Right forelimb (tissue), 1 donor: ENCODE measurements around the gene SH3BP1.
"Not testable (repeated sequence)": the region's sequence is repeated elsewhere in the genome, so short reads cannot be mapped to it uniquely, and the experiment has no call there.

ENCODE experiments used
- DNase-seq: peaks from one replicate; pipeline ENCODE4 v3.0.0-alpha.2; 2018

The SH3BP1 gene, protein sequence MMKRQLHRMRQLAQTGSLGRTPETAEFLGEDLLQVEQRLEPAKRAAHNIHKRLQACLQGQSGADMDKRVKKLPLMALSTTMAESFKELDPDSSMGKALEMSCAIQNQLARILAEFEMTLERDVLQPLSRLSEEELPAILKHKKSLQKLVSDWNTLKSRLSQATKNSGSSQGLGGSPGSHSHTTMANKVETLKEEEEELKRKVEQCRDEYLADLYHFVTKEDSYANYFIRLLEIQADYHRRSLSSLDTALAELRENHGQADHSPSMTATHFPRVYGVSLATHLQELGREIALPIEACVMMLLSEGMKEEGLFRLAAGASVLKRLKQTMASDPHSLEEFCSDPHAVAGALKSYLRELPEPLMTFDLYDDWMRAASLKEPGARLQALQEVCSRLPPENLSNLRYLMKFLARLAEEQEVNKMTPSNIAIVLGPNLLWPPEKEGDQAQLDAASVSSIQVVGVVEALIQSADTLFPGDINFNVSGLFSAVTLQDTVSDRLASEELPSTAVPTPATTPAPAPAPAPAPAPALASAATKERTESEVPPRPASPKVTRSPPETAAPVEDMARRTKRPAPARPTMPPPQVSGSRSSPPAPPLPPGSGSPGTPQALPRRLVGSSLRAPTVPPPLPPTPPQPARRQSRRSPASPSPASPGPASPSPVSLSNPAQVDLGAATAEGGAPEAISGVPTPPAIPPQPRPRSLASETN

GRCh38 chr22:37639070-37639760 lies at the start of gene SH3BP1:
Gene SH3BP1, plus strand, starts transcription at chr22:37639669. Its CDS starts 119 bp downstream, at chr22:37639788.
- peak; percentile 69 for DNase-seq

DNA sequence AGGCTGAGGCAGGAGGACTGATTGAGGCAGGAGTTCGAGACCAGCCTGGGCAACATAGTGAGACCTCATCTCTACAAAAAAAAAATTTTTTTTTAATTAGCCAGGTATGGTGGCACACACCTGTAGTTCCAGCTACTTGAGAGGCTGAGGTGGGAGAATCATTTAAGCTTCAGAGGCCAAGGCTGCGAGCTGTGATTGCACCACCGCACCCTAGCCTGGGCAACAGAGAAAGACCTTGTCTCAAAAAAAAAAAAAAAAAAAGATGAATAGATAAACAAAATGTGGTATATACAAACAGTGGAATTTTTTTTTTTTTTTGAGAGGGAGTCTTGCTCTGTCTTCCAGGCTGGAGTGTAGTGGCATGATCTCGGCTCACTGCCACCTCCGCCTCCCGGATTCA lies 48.4 kb upstream of the SH3BP1 start:
- DNase-seq, result not testable (repeated sequence)

GRCh38 chr22:37591823-37592404 lies 47.6 kb upstream of the SH3BP1 start:
- DNase-seq, result no peak

- no peak for DNase-seq
Observed at GRCh38 chr22:37594237-37594636, 45.2 kb upstream of the SH3BP1 start.

- no peak for DNase-seq
Observed at GRCh38 chr22:37599153-37599552, 40.3 kb upstream of the SH3BP1 start.

DNA sequence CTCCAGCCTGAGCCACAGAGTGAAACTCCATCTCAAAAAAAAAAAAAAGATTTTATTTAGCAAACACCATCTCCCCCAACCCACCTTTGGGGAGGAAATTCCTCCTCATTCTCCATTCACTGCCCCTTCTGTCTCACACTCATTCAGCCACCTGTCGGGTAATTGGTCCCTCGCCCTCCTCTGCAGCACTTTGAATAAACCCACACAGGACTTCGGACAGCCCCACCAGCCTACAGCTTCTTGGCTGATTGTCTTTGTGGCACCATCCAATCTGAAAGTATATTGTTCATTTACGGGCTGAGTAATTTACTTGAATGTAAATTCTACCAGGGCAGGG lies 38.3 kb upstream of the SH3BP1 start:
- no peak for DNase-seq

DNA sequence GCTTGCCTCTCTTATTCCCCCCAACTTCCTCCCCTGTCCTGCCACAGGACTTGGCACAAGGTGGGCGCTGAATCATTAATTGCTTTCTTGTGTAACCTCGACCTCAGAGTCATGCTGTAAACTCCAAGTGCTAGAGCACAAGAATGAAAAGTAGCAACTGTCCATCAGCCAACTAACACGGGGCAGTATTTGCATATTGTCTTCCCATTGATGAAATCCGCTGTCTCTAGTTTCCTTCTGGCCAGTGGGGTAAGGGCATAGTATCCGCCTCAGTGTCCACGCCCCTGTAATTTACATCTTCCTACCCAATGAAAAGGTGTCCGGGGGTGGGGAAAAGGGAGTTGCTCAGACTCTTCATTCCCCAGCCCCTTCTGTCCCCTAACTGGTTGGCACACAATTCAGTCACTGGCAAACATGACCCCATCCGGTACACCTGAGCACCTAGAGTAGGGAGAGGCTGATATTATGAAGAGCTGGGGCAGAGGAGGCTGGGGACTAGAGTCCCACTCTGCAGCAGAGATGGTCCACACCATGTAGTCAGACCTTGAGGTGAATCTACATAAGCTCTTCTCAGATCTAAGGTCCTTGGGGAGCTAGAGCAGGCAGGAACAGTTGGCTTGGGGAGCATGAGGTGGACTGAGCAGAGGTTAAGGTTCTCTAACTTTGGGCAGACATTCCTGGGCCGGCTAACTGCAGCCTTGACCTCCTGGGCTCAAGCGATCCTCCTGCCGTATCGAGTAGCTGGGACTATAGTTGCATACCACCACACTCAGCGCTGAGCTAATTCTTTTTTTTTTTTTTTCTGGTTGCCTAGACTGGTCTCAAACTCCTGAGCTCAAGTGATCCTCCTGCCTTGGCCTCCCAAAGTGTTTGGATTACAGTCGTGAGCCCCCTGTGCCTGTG lies 37.7 kb upstream of the SH3BP1 start:
- no peak for DNase-seq

DNA sequence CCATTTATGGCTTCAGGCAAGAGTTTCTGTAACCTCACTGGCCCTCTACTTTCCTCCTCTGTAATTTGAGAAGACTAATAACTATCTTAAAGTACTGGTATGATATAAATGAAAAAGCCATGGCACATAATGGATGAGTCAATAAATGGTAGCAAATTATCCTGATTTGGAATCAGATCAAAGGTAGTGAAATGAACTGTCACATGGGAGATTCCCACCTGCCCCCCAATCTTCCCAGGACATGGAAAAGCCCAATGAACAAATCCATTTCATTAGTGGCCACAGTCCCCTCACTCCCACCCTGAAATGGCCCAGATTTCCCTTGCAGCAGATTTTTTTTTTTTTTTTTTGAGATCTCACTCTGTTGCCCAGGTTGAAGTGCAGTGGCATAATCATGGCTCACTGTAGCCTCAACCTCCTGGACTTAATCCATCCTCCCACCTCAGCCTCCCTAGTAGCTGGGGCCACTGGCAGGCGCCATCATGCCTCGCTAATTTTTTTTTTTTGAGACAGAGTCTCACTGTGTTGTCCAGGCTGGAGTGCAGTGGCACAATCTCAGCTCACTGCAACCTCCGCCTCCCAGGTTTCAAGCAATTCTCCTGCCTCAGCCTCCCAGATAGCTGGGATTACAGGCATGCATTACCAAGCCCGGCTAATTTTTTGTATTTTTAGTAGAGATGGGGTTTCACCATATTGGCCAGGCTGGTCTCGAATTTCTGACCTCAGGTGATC lies 36.8 kb upstream of the SH3BP1 start:
- not testable (repeated sequence) for DNase-seq

GRCh38 chr22:37604074-37604473 lies 35.4 kb upstream of the SH3BP1 start:
- no peak for DNase-seq

GRCh38 chr22:37604875-37605274 lies 34.6 kb upstream of the SH3BP1 start:
- no peak for DNase-seq

DNA sequence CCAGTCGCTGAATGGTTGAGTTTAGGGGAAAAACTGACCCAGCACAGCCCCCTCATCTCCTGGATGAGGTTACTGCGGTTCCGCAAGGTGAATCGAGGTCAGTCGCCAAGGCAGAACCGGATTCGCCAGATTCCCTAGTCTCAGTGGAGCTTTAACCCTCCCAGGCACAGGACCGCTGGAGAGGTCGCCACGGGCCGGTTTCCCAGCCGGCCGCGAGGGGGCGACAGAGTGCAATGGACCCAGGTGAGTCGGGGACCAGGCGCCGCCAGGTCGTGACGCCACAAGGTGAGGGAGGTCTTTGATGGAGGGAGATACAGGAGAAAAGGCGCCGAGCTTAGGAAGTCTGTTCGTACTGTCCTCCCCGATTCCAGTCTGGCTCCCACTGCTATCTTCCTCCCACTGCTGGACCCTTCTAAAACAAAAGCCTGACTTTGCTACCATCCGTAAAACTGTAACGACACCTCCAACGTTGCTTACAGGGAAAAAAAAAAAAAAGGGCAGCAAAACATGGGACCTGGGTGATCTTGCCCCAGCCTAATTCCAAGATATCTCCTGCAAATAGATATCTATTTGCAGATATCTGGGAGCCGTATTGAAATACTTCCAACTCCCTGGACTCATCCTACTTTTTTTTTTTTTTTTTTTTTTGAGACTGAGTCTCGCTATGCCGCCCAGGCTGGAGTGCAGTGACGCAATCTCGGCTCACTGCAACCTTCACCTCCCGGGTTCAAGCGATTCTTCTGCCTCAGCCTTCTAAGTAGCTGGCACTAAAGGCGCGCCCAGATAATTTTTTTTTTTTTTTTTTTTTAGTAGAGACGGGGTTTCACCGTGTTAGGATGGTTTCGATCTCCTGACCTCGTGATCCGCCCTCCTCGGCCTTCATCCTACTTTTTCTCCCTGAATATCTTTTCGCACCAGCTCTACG lies 32.2 kb upstream of the SH3BP1 start:
- peak; percentile 88 for DNase-seq

GRCh38 chr22:37607935-37608476 lies 31.5 kb upstream of the SH3BP1 start:
- no peak for DNase-seq

DNA sequence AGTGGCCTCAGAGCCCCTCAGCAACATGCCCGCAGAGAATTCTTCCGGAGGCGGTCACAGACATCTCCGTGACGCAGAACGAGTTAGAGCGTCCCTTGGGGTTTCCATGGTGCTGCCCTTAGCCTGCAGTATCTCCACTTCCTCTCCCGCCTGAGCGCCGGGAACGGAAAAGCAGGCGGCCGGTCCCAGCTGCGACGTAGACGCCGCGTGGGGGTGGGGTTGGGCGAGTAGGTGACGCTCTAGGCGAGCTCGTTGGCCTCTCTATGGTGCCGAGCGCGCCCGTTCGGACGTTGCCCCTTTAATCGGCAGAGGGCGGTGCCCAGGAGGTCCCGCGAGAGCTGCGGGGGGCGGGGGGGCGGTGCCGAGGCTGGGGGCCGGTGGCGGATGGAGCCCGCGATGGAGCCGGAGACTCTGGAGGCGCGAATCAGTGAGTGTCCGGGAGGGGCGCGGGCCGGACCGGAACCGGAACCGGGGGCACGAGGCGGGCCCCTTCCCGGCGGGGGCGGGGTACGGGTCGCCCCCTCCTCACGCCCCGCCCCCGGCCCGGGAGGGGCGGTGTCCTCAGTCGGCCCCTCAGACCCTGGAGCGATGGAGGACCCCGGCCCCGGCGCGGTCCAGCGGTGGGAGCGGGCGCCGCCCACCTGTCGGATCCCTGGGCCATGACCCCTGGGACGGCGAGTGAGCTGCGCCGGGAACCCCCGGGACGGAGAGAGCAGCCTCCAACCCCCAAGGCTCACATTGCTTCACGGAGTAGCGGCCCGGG lies 30.8 kb upstream of the SH3BP1 start, which contains the start of gene GGA1:
TSS of gene GGA1 (plus strand) at position 358 of the 763 bp plus-strand sequence. CDS start at position 385, 27 bp downstream.
- DNase-seq, result peak; percentile 97

DNA sequence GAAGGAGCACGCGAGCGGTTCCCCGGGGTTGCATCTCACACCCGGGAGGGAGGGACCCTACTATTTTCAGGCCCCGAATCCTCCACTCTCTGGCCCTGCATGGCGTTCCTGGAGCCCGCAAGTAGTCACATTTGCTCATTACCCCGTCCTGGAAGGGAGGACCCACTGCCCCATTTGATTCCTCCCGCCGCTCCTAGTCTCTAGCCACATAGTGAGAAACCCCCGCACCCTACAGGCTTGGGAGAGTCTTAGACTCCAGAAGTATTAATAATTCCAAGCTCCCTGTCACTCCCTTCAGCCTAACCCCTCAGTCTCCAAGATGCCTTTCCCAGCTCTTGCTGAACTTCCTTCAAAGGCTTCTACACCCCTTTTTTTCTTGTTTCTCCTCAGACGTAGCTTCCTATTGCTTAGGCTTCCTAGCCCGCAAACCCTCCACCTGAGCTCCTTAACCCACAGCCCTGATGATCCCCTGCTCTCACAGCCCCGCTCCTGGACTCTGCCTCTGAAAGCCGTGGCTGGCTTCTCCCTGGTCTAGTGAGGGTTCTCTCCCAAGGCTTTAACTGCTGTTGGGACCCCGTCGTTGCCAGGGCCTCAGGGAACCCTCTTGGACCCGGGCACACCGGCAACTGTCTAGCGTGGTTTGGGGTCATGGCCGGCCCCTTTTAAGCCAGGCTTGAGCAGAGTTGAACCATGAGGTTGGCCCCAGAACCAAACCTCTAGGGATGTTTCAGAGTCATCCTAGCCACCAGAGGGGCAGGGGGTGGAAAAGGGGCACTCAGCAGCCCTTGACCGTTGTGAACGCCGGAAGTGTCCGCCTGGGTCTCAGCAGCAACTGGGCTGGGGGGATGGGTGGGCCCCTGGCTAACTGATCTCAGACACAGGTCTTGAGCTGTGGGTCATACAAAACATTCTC lies 30.0 kb upstream of the SH3BP1 start:
- no peak for DNase-seq

DNA sequence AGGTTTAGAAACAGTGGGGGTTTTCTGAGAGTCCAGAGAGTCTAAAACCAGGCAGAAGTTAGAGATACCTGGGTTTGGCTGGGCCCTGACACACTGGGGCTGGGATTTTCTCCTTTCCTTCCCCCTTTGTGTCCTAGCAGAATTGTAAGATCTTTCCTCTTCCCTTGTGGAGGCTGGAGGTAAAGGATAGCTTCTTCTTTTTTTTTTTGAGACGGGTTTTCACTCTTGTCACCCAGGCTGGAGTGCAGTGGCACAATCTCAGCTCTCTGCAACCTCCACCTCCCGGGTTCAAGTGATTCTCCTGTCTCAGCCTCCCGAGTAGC lies 29.4 kb upstream of the SH3BP1 start:
- DNase-seq, result not testable (repeated sequence)

DNA sequence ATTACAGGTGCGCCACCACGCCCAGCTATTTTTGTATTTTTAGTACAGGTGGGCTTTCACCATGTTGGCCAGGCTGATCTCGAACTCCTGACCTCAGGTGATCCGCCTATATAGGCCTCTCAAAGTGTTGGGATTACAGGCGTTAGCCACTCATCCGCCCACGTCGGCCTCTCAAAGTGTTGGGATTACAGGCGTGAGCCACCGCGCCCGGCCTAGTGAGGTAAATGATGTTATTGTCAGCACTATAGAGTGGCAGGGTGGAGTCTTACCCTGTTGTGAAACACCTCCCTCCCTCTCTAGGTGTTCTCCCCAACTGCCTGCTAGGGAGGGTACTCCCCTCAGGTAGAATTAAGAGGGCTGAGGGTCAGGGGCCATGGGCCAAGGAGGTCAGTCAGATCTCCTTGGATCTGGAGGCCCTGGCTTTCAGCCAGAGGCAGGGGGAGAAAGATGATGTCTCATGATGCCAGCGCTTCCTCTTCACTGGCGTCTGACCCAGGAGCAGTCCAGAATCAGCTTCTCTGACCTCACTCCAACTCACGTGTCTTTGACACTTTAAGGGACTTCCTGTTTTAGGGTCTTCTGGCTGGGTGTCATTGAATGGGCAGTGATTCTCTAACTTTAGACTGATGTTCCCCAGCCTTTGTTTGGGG lies 28.9 kb upstream of the SH3BP1 start:
- DNase-seq, result no peak

DNA sequence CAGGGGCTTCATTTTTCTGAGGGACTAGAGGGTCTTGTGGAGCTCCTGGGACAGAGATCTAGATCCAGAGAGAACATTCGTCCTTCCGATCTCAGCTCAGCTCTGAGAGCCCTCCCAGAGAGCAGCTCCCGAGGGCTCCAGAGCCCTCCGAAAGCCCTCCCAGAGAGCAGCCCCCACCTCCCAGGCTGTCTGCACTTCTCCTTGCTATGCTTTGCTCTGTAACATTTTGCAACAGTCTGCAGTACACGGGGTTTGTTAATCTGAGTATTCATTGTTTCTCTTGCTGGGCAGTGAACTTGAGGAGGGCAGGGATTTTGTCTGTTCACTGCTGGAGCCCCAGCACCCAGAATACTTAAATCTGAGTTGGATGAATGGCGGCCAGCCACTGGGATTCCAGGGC lies 28.3 kb upstream of the SH3BP1 start:
- DNase-seq, result no peak
